ENCODE data around the gene MAP4K4. TPM values are rescaled to one million over a fixed set of nuclear protein-coding genes. Genes with fewer than 3 reads are reported as not detected.

MAP4K4 gene
- total and polyA plus RNA-seq, 2 of the 13 experiments (the other 11 are each of a cell fraction or from before 2014, with no cell fraction given): 105 to 264 TPM

DNA sequence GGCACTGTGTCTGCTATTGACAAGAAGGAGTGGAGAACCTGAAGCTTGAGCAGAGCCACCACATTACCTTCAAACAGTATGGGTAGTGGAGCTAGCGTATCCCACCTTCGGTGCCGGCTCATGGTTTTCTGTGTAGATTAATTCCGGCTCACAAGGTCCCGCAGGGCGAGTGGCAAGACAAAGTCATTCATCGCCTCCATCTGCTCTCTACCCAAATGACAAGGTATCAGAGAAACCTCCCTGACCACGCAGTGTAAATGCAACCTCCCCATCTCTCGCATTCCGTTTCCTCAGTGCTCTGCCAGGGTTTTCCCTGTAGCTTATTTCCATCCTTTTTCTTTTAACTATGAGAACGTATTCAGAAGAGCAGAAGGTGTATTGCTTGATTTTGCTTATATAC lies 79.8 kb downstream of the MAP4K4 start:
- WGBS (ENCODE audit: low lambda C conversion rate): 96% methylated on average over 11 of the region's 11 CpGs
- in situ Hi-C loops (cut with HindIII; ENCODE audit: extremely low pct_ligation_motif_present, low pct_unique_long_range_greater_than_20kb): no loop called here
- DNase-seq (ENCODE audit: low spot score): no peak
- no peak overlapping the region for H3K4me2 ChIP-seq (ENCODE audit: low read depth, low read length)
- no peak overlapping the region for H3K9ac ChIP-seq (ENCODE audit: insufficient read depth, low read depth, low read length)
- H3K9me3 ChIP-seq (ENCODE audit: low read length): no peaks in the 10 kb centered on the region
- intact Hi-C loops (cut with micrococcal nuclease; ENCODE audit: unreplicated experiment): no loop called here
- peaks cover 100% of the 10 kb centered on the region for H3K79me2 ChIP-seq (ENCODE audit: insufficient read depth, low read length)
- no peak for ATAC-seq
- no peaks in the 10 kb centered on the region for H3K27me3 ChIP-seq (ENCODE audit: control insufficient read depth in 1 of 2, insufficient read depth in 2 of 2, low read length in 2 of 2)
- H3K27ac ChIP-seq (ENCODE audit: extremely low read length, insufficient read depth, low read length): no peak overlapping the region
- H4K20me1 ChIP-seq (ENCODE audit: insufficient read depth, low read length): peaks cover 87% of the 10 kb centered on the region
- H3K4me1 ChIP-seq (ENCODE audit: insufficient read depth, low read length): peaks cover 99% of the 10 kb centered on the region
- H3K4me3 ChIP-seq (replicated peaks in 1 of 3; ENCODE audit: insufficient read depth in 1 of 3, low read depth in 2 of 3, low read length in 3 of 3): no peak overlapping the region
- ChIA-PET CTCF (ENCODE audit: low intra/inter-chr PET ratio, low total read pairs) (no interaction called here), POLR2A (interaction anchor here (1.6 kb wide), 1 partner anchor 14 kb away, joined by 6 read pairs; no protein-coding TSS in a partner anchor)
- peaks cover 2 to 8% of the 10 kb centered on the region in 2 experiments; a peak in 3 of 5 replicates for H3K36me3 ChIP-seq (replicated peaks in 1 of 2; ENCODE audit: control insufficient read depth in 1 of 2, insufficient read depth in 2 of 2, low read length in 2 of 2)
- no peak for TF ChIP-seq ZNF432 (CRISPR knock-in tag; IDR thresholded peaks at IDR 0.05; ENCODE audit: borderline replicate concordance)
- no peak for TF ChIP-seq ZFP36L2 (CRISPR knock-in tag; IDR thresholded peaks at IDR 0.05)
- TF ChIP-seq NCOR1 (IDR thresholded peaks at IDR 0.05; ENCODE audit: borderline replicate concordance, low read length): no peak
- no peak for TF ChIP-seq ZNF607 (CRISPR knock-in tag; IDR thresholded peaks at IDR 0.05; ENCODE audit: borderline replicate concordance)
- TF ChIP-seq ZMYM4 (CRISPR knock-in tag; IDR thresholded peaks at IDR 0.05): 0 out of 2 replicates have a peak, but pooled peaks have one; percentile 18
- TF ChIP-seq PHF5A (CRISPR knock-in tag; IDR thresholded peaks at IDR 0.05; ENCODE audit: low read depth, unreplicated experiment): no peak
- no peak for TF ChIP-seq DNMT3B (CRISPR knock-in tag; conservative IDR thresholded peaks at IDR 0.05)
- TF ChIP-seq, protein P1, sequence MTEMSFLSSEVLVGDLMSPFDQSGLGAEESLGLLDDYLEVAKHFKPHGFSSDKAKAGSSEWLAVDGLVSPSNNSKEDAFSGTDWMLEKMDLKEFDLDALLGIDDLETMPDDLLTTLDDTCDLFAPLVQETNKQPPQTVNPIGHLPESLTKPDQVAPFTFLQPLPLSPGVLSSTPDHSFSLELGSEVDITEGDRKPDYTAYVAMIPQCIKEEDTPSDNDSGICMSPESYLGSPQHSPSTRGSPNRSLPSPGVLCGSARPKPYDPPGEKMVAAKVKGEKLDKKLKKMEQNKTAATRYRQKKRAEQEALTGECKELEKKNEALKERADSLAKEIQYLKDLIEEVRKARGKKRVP (CRISPR knock-in tag; IDR thresholded peaks at IDR 0.05): peak in 1 of 2 experiments; percentile 14; a peak in 1 of 4 replicates
- TF ChIP-seq ZNF30 (CRISPR knock-in tag; IDR thresholded peaks at IDR 0.05): no peak
- TF ChIP-seq ZZZ3 (CRISPR knock-in tag; IDR thresholded peaks at IDR 0.05; ENCODE audit: borderline replicate concordance): no peak
- no peak for TF ChIP-seq HDAC2 (CRISPR knock-in tag; IDR thresholded peaks at IDR 0.05)
- TF ChIP-seq ZNF354B (CRISPR knock-in tag; IDR thresholded peaks at IDR 0.05): no peak
- TF ChIP-seq ZNF781 (CRISPR knock-in tag; IDR thresholded peaks at IDR 0.05; ENCODE audit: borderline replicate concordance, not compliant biosample characterization): no peak
- TF ChIP-seq ZNF280B (CRISPR knock-in tag; IDR thresholded peaks at IDR 0.05; ENCODE audit: borderline replicate concordance): no peak
- TF ChIP-seq HCFC1 (IDR thresholded peaks at IDR 0.05; ENCODE audit: low read depth, low read length): no peak
- no peak for TF ChIP-seq BCL6 (CRISPR knock-in tag; IDR thresholded peaks at IDR 0.05)
- no peak for TF ChIP-seq ZNF44 (CRISPR knock-in tag; IDR thresholded peaks at IDR 0.05)
- FAIRE-seq: no peak
- no TSS peak for BruUV-seq (replicated peaks)
- H2AFZ ChIP-seq (ENCODE audit: low read length): no peak overlapping the region
